Upper lobe of right lung (tissue), 1 donor: Measurements from ENCODE around the gene STXBP5. TPM values are rescaled to one million over a fixed set of nuclear protein-coding genes. Genes with fewer than 3 reads are reported as not detected.

Experiments
- ATAC-seq: fragments of 200-7000 bp; cut with Tn5 transposase; one replicate; pipeline ENCODE4 v1.9.1; 2020; ENCODE audit warnings: mild to moderate bottlenecking, moderate library complexity
- DNase-seq: peaks from one replicate; pipeline ENCODE4 v3.0.0-alpha.2; 2020
- H3K27ac ChIP-seq: fragments of 200-600 bp; one replicate; pipeline ENCODE4 v1.8.0; 2022
- H3K27me3 ChIP-seq: fragments of 200-600 bp; one replicate; pipeline ENCODE4 v1.8.0; 2022; ENCODE audit warnings: mild to moderate bottlenecking
- H3K36me3 ChIP-seq: fragments of 200-600 bp; one replicate; pipeline ENCODE4 v1.8.0; 2022
- H3K4me1 ChIP-seq: fragments of 200-600 bp; one replicate; pipeline ENCODE4 v1.8.0; 2022
- H3K4me3 ChIP-seq: fragments of 200-600 bp; one replicate; pipeline ENCODE4 v1.8.0; 2022; ENCODE audit warnings: mild to moderate bottlenecking
- H3K9me3 ChIP-seq: fragments of 200-600 bp; one replicate; pipeline ENCODE4 v1.8.0; 2022
- CTCF ChIP-seq: fragments of 200-600 bp; IDR thresholded peaks from one replicate; pipeline ENCODE4 v1.8.0; 2022; ENCODE audit warnings: antibody characterized with exemption
- intact Hi-C: fragments of 100-400 bp; cut with DNase I; formaldehyde crosslinking; loops from one replicate; pipeline ENCODE4 v1.11.0; 2022
- total RNA-seq: library from RNA; stranded (reverse); fragmentation: NEBNext Ultra II Directional; extraction: Animal tissue kit (Norgen Biotek cat#: 25700); gene quantifications from one replicate; pipeline ENCODE4 v1.2.1, GENCODE V29; 2021
- donor health status: DM: no; HTN: yes; CAD: no; lungs with severe emphysema.

Gene STXBP5
- total RNA-seq, 1 donor from 2014 or later, result 22.1 TPM

- intact Hi-C loops, result no loop called here
- DNase-seq (no peak), ATAC-seq (no peak)
- no peaks in the 10 kb centered on the region for H3K9me3 ChIP-seq
- H3K4me3 ChIP-seq, result no peak overlapping the region
- H3K36me3 ChIP-seq, result no peaks in the 10 kb centered on the region
- no peaks in the 10 kb centered on the region for H3K27me3 ChIP-seq
- no peak overlapping the region for H3K27ac ChIP-seq
- TF ChIP-seq CTCF, result no peak
- no peaks in the 10 kb centered on the region for H3K4me1 ChIP-seq
Observed at GRCh38 chr6:147430811-147431210, 226.6 kb downstream of the STXBP5 start.

- no peaks in the 10 kb centered on the region for H3K9me3 ChIP-seq
- H3K4me1 ChIP-seq, result no peaks in the 10 kb centered on the region
- H3K4me3 ChIP-seq, result no peak overlapping the region
- ATAC-seq (no peak), DNase-seq (no peak)
- H3K36me3 ChIP-seq, result no peaks in the 10 kb centered on the region
- intact Hi-C loops, result no loop called here
- no peak overlapping the region for H3K27ac ChIP-seq
- no peak for TF ChIP-seq CTCF
- H3K27me3 ChIP-seq, result no peaks in the 10 kb centered on the region
Observed at GRCh38 chr6:147434076-147434475, 229.9 kb downstream of the STXBP5 start.

- DNase-seq, result no peak
- Histone ChIP-seq H3K27ac (no peak overlapping the region), H3K4me1 (no peaks in the 10 kb centered on the region), H3K27me3 (no peaks in the 10 kb centered on the region), H3K9me3 (no peaks in the 10 kb centered on the region), H3K36me3 (no peaks in the 10 kb centered on the region), H3K4me3 (no peak overlapping the region)
- intact Hi-C loops, result no loop called here
- ATAC-seq, result no peak
- no peak for TF ChIP-seq CTCF
Observed at GRCh38 chr6:147434516-147434915, 230.3 kb downstream of the STXBP5 start.

GRCh38 chr6:147437615-147438014 lies 233.4 kb downstream of the STXBP5 start:
- ATAC-seq (no peak), DNase-seq (no peak)
- Histone ChIP-seq H3K27ac (no peak overlapping the region), H3K36me3 (no peaks in the 10 kb centered on the region), H3K27me3 (no peaks in the 10 kb centered on the region), H3K9me3 (no peaks in the 10 kb centered on the region), H3K4me3 (no peak overlapping the region), H3K4me1 (no peaks in the 10 kb centered on the region)
- intact Hi-C loops, result no loop called here
- TF ChIP-seq CTCF, result no peak

GRCh38 chr6:147438758-147439528 lies 234.7 kb downstream of the STXBP5 start:
- DNase-seq, result no peak
- intact Hi-C loops, result no loop called here
- no peak for TF ChIP-seq CTCF
- no peak overlapping the region for H3K4me3 ChIP-seq
- no peaks in the 10 kb centered on the region for H3K4me1 ChIP-seq
- H3K9me3 ChIP-seq, result no peaks in the 10 kb centered on the region
- no peaks in the 10 kb centered on the region for H3K36me3 ChIP-seq
- no peak for ATAC-seq
- no peak overlapping the region for H3K27ac ChIP-seq
- no peaks in the 10 kb centered on the region for H3K27me3 ChIP-seq
